ENCODE results near the gene CLPX.
"Not testable (repeated sequence)": the region's sequence is repeated elsewhere in the genome, so short reads cannot be mapped to it uniquely, and the experiment has no call there.

Gene CLPX

GRCh38 chr15:65184868-65185717 lies at the start of gene CLPX:
Gene CLPX, minus strand, starts transcription at chr15:65185342. Its CDS starts 189 bp downstream, at chr15:65185153.
- peak; percentile 88 to 91 for DNase-seq

GRCh38 chr15:65233696-65234095 lies 48.6 kb upstream of the CLPX start:
- no peak for DNase-seq

GRCh38 chr15:65232520-65232919 lies 47.4 kb upstream of the CLPX start:
- DNase-seq, result no peak

- DNase-seq, result no peak
Observed at GRCh38 chr15:65231306-65231705, 46.2 kb upstream of the CLPX start.

GRCh38 chr15:65226901-65227300 lies 41.8 kb upstream of the CLPX start:
- DNase-seq, result not testable (repeated sequence)

- no peak for DNase-seq
Observed at GRCh38 chr15:65226221-65226620, 41.1 kb upstream of the CLPX start.

- DNase-seq, result peak; percentile 67 to 74
Observed at GRCh38 chr15:65223996-65224395, 38.9 kb upstream of the CLPX start.

GRCh38 chr15:65222891-65223290 lies 37.7 kb upstream of the CLPX start:
- DNase-seq, result no peak

- DNase-seq, result no peak
Observed at GRCh38 chr15:65221697-65222096, 36.6 kb upstream of the CLPX start.

- DNase-seq, result no peak
Observed at GRCh38 chr15:65219137-65219536, 34.0 kb upstream of the CLPX start.

- DNase-seq, result no peak
Observed at GRCh38 chr15:65217526-65218482, 32.7 kb upstream of the CLPX start.

GRCh38 chr15:65215496-65215895 lies 30.4 kb upstream of the CLPX start:
- no peak for DNase-seq

GRCh38 chr15:65214010-65214409 lies 28.9 kb upstream of the CLPX start:
- DNase-seq, result no peak

GRCh38 chr15:65213241-65213640 lies 28.1 kb upstream of the CLPX start:
- DNase-seq, result no peak

GRCh38 chr15:65212097-65212496 lies 27.0 kb upstream of the CLPX start:
- DNase-seq, result peak; percentile 13 to 29

GRCh38 chr15:65211482-65211982 lies 26.4 kb upstream of the CLPX start:
- DNase-seq, result no peak

GRCh38 chr15:65210770-65211481 lies 25.8 kb upstream of the CLPX start, which contains the start of gene CILP:
Gene CILP, minus strand, starts transcription at chr15:65211473. Its CDS starts 1,718 bp downstream, at chr15:65209755.
- no peak for DNase-seq

- DNase-seq, result no peak
Observed at GRCh38 chr15:65209701-65210643, 24.8 kb upstream of the CLPX start.

- DNase-seq, result no peak
Observed at GRCh38 chr15:65208647-65209046, 23.5 kb upstream of the CLPX start.

GRCh38 chr15:65207280-65207840 lies 22.2 kb upstream of the CLPX start:
- DNase-seq, result no peak

- DNase-seq, result no peak
Observed at GRCh38 chr15:65206750-65207149, 21.6 kb upstream of the CLPX start.

Measured in Kasumi-1 (cell line).